ENCODE measurements around the gene SERPINA4. TPM values are rescaled to one million over a fixed set of nuclear protein-coding genes. Genes with fewer than 3 reads are reported as not detected.

The SERPINA4 gene
- total and polyA plus RNA-seq, 11 donors = not detected

DNA sequence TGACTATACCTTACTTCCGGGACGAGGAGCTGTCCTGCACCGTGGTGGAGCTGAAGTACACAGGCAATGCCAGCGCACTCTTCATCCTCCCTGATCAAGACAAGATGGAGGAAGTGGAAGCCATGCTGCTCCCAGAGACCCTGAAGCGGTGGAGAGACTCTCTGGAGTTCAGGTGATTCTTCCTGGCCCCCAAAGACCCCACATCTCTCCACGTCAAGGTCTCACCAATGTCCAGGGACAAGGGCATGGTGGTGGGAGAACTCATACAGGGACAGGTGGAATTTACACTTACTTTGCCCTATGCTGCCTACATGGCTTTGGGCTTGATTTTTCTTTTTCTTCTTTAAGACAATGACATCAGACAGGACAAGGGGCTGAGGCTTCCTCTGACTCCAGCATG lies 58.1 kb downstream of the SERPINA4 start:
- no peak for DNase-seq
- Histone ChIP-seq H3K9me3 (peaks cover 0 to 30% (median 20%) of the 10 kb centered on the region in 12 donors), H3K4me3 (no peak overlapping the region), H3K27me3 (peaks cover 0 to 9% (median 0%) of the 10 kb centered on the region in 9 donors), H3K36me3 (no peaks in the 10 kb centered on the region), H3K4me1 (no peaks in the 10 kb centered on the region), H3K27ac (no peak overlapping the region)
- no peak for ATAC-seq
- TF ChIP-seq POLR2A (IDR thresholded peaks at IDR 0.05) = no peak
- TF ChIP-seq, protein P1, sequence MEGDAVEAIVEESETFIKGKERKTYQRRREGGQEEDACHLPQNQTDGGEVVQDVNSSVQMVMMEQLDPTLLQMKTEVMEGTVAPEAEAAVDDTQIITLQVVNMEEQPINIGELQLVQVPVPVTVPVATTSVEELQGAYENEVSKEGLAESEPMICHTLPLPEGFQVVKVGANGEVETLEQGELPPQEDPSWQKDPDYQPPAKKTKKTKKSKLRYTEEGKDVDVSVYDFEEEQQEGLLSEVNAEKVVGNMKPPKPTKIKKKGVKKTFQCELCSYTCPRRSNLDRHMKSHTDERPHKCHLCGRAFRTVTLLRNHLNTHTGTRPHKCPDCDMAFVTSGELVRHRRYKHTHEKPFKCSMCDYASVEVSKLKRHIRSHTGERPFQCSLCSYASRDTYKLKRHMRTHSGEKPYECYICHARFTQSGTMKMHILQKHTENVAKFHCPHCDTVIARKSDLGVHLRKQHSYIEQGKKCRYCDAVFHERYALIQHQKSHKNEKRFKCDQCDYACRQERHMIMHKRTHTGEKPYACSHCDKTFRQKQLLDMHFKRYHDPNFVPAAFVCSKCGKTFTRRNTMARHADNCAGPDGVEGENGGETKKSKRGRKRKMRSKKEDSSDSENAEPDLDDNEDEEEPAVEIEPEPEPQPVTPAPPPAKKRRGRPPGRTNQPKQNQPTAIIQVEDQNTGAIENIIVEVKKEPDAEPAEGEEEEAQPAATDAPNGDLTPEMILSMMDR (IDR thresholded peaks at IDR 0.05) = no peak
- 72 to 100% (median 80%) methylated on average over 3 to 6 of the region's 6 CpGs for WGBS, 4 donors
- intact Hi-C loops (cut with DNase I) = no loop called here

Other genes starting within 250 kb of the SERPINA4 start
- not detected for gene SERPINA6, start 238.1 kb upstream of the SERPINA4 start, total RNA-seq
- not detected for gene SERPINA6, start 238.1 kb upstream of the SERPINA4 start, polyA plus RNA-seq
- gene SERPINA2, start 194.7 kb upstream of the SERPINA4 start, total RNA-seq = not detected
- not detected for gene SERPINA2, start 194.7 kb upstream of the SERPINA4 start, polyA plus RNA-seq
- gene SERPINA1, start 172.8 kb upstream of the SERPINA4 start, total RNA-seq = 10 to 100 TPM in 2 of 9 donors, 1 to 10 TPM in 7; 1.7 to 53.4 (median 4.4) TPM
- gene SERPINA1, start 172.8 kb upstream of the SERPINA4 start, polyA plus RNA-seq = 1 to 10 TPM in 1 of 2 donors, under 1 TPM in 1; 0.99 to 8.7 TPM
- not detected for gene SERPINA11, start 108.6 kb upstream of the SERPINA4 start, total RNA-seq
- gene SERPINA11, start 108.6 kb upstream of the SERPINA4 start, polyA plus RNA-seq = not detected
- not detected for gene SERPINA9, start 85.2 kb upstream of the SERPINA4 start, total RNA-seq
- gene SERPINA9, start 85.2 kb upstream of the SERPINA4 start, polyA plus RNA-seq = not detected
- gene SERPINA12, start 52.0 kb upstream of the SERPINA4 start, total RNA-seq = not detected
- not detected for gene SERPINA12, start 52.0 kb upstream of the SERPINA4 start, polyA plus RNA-seq
- gene SERPINA5, start 20.0 kb downstream of the SERPINA4 start, total RNA-seq = 1 to 10 TPM in 5 of 9 donors, under 1 TPM in 4; 0.54 to 4.5 (median 1.1) TPM
- gene SERPINA5, start 20.0 kb downstream of the SERPINA4 start, polyA plus RNA-seq = 1 to 10 TPM; 2.5 to 2.7 TPM
- 100 to 1,000 TPM in 2 of 9 donors, 10 to 100 TPM in 5, 1 to 10 TPM in 2; 2.7 to 105 (median 23.0) TPM for gene SERPINA3, start 50.9 kb downstream of the SERPINA4 start, total RNA-seq
- 100 to 1,000 TPM in 1 of 2 donors, 10 to 100 TPM in 1; 23.6 to 205 TPM for gene SERPINA3, start 50.9 kb downstream of the SERPINA4 start, polyA plus RNA-seq
- gene GSC, start 208.7 kb downstream of the SERPINA4 start, total RNA-seq = 1 to 10 TPM in 1 of 9 donors, under 1 TPM in 4, not detected in 4; 0.22 to 1.3 (median 0.37) TPM
- under 1 TPM in 1 of 2 donors, not detected in 1; 0.15 TPM for gene GSC, start 208.7 kb downstream of the SERPINA4 start, polyA plus RNA-seq